OCI-LY3 (cell line): ENCODE measurements around the gene SLC22A14.

Experiments used
- H2AFZ ChIP-seq: fragments of 200-600, 300-600 bp; shearing (Covaris generic); 2 replicates; pipeline ENCODE4 v1.6.0; 2014; ENCODE audit warnings: antibody characterized with exemption, low read depth, low read length
- H3K27ac ChIP-seq: fragments of 200-600, 300-600 bp; sonication (generic); 2 replicates; pipeline ENCODE4 v1.5.1; 2014; ENCODE audit warnings: mild to moderate bottlenecking, low read length, moderate library complexity, mixed read lengths
- H3K27me3 ChIP-seq: fragments of 200-600, 300-600 bp; sonication (generic); 2 replicates; pipeline ENCODE4 v1.6.1; 2014; ENCODE audit warnings: low read depth, low read length, mixed read lengths
- H3K36me3 ChIP-seq: fragments of 200-600, 300-600 bp; sonication (generic); replicated peaks from 2 replicates; pipeline ENCODE3; 2014; ENCODE audit warnings: low read depth, low read length, mixed read lengths
- H3K4me1 ChIP-seq: fragments of 300-600, 200-600 bp; sonication (generic); 2 replicates; pipeline ENCODE4 v1.6.1; 2014; ENCODE audit warnings: low read length, mixed read lengths
- H3K4me2 ChIP-seq: fragments of 200-600, 300-600 bp; sonication (generic); 2 replicates; pipeline ENCODE4 v1.6.1; 2014; ENCODE audit warnings: low read length, mixed read lengths
- H3K4me3 ChIP-seq: fragments of 300-600, 200-600 bp; sonication (generic); 2 replicates; pipeline ENCODE4 v1.5.1; 2014; ENCODE audit warnings: antibody characterized with exemption, mild to moderate bottlenecking, low read length, moderate library complexity
- H3K79me2 ChIP-seq: fragments of 300-600, 200-600 bp; shearing (Covaris generic); 2 replicates; pipeline ENCODE4 v1.6.1; 2014; ENCODE audit warnings: mild to moderate bottlenecking, low read length, mixed read lengths
- H3K9ac ChIP-seq: fragments of 300-600, 200-600 bp; shearing (Covaris generic); 2 replicates; pipeline ENCODE4 v1.6.0; 2014; ENCODE audit warnings: mild to moderate bottlenecking, low read length, moderate library complexity
- H3K9me3 ChIP-seq: fragments of 200-600, 300-600 bp; shearing (Covaris generic); 2 replicates; pipeline ENCODE4 v1.6.1; 2014; ENCODE audit warnings: low read length, mixed read lengths; ENCODE audit not compliant: insufficient read depth
- H4K20me1 ChIP-seq: fragments of 200-600, 300-600 bp; sonication (generic); 2 replicates; pipeline ENCODE4 v1.6.1; 2016; ENCODE audit warnings: low read length, mixed read lengths; ENCODE audit not compliant: insufficient read depth
- EZH2phosphoT487 ChIP-seq: fragments of 200-600 bp; shearing (Covaris generic); IDR thresholded peaks from 2 replicates; pipeline ENCODE4 v1.6.1; 2018; ENCODE audit warnings: antibody characterized with exemption, mixed run types, low read depth
- TF ChIP-seq, protein P1 (sequence below): fragments of 200-600, 300-600 bp; sonication (generic); IDR thresholded peaks from 2 replicates; pipeline ENCODE4 v1.5.1; 2014; ENCODE audit warnings: antibody characterized with exemption, low read length, low read depth

SLC22A14 gene

GRCh38 chr3:38255627-38256026, 26.5 kb upstream of the SLC22A14 start:
- H4K20me1 ChIP-seq, result 0 out of 2 replicates have a peak, but pooled peaks cover 7% of the 10 kb centered on the region
- no peak for TF ChIP-seq EZH2phosphoT487
- TF ChIP-seq, protein P1, sequence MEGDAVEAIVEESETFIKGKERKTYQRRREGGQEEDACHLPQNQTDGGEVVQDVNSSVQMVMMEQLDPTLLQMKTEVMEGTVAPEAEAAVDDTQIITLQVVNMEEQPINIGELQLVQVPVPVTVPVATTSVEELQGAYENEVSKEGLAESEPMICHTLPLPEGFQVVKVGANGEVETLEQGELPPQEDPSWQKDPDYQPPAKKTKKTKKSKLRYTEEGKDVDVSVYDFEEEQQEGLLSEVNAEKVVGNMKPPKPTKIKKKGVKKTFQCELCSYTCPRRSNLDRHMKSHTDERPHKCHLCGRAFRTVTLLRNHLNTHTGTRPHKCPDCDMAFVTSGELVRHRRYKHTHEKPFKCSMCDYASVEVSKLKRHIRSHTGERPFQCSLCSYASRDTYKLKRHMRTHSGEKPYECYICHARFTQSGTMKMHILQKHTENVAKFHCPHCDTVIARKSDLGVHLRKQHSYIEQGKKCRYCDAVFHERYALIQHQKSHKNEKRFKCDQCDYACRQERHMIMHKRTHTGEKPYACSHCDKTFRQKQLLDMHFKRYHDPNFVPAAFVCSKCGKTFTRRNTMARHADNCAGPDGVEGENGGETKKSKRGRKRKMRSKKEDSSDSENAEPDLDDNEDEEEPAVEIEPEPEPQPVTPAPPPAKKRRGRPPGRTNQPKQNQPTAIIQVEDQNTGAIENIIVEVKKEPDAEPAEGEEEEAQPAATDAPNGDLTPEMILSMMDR, result no peak
- H3K36me3 ChIP-seq, result peaks cover 62% of the 10 kb centered on the region

DNA sequence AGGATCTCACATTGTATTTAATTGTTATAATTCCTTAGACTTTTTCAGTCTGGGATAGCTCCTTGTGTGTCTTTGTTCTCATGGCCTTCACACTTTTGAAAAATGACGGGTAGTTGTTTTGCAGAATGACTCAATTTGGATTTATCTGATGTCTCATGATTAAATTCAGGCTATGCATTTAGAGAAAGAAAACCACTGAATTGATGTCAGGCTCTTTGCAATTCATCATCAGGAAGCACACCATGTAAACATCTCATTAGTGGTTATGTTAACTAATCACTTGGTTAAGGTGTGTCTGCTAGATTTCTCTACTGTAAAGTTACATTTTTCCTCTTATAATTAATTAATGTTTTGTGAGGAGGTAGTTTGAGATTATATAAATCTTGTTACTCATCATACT, 24.5 kb upstream of the SLC22A14 start:
- H2AFZ ChIP-seq, result no peak overlapping the region

More at GRCh38 chr3:38255627-38256026, 26.5 kb upstream of the SLC22A14 start:
- Histone ChIP-seq H3K79me2 (no peaks in the 10 kb centered on the region), H3K9me3 (no peaks in the 10 kb centered on the region), H2AFZ (no peak overlapping the region), H3K27me3 (no peaks in the 10 kb centered on the region), H3K4me1 (no peaks in the 10 kb centered on the region), H3K27ac (no peak overlapping the region), H3K4me2 (no peak overlapping the region), H3K9ac (no peak overlapping the region), H3K4me3 (no peak overlapping the region)

GRCh38 chr3:38260474-38260873, 21.6 kb upstream of the SLC22A14 start:
- no peak overlapping the region for H2AFZ ChIP-seq

More for the DNA sequence above, 24.5 kb upstream of the SLC22A14 start:
- H3K79me2 ChIP-seq, result no peaks in the 10 kb centered on the region
- TF ChIP-seq, protein P1, result no peak
- TF ChIP-seq EZH2phosphoT487, result no peak
- 0 out of 2 replicates have a peak, but pooled peaks cover 7% of the 10 kb centered on the region for H4K20me1 ChIP-seq
- H3K27ac ChIP-seq, result no peak overlapping the region
- H3K4me3 ChIP-seq, result no peak overlapping the region
- peaks cover 44% of the 10 kb centered on the region for H3K36me3 ChIP-seq
- no peaks in the 10 kb centered on the region for H3K27me3 ChIP-seq
- H3K9me3 ChIP-seq, result no peaks in the 10 kb centered on the region
- H3K4me2 ChIP-seq, result no peak overlapping the region
- H3K4me1 ChIP-seq, result no peaks in the 10 kb centered on the region
- H3K9ac ChIP-seq, result no peak overlapping the region

DNA sequence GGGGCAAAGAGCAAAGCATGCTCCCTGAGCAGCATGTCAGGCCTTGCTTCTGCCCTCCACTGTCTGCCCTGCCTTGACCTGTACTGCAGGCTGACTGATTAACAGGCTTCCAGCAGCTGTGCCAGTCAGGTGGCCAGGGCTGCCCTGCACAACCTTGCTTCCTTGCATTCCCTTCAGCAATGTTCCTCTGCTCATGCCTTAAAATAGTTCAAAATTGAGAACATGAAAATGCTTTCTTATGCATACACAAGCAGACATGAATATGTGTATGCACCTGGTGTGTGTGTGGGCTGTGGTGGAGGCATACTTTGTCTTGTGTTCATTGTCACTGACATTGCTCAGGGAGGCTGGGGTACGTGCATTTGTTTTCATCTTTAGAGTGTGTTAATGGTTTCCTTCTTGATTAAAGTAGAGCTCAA, 17.7 kb upstream of the SLC22A14 start:
- Histone ChIP-seq H3K9ac (no peak overlapping the region), H3K4me2 (no peak overlapping the region), H3K36me3 (peaks cover 2% of the 10 kb centered on the region), H3K4me3 (no peak overlapping the region), H4K20me1 (no peaks in the 10 kb centered on the region), H3K4me1 (peaks cover 17% of the 10 kb centered on the region), H3K9me3 (no peaks in the 10 kb centered on the region), H3K27ac (no peak overlapping the region), H2AFZ (no peak overlapping the region), H3K79me2 (no peaks in the 10 kb centered on the region), H3K27me3 (no peaks in the 10 kb centered on the region)
- TF ChIP-seq EZH2phosphoT487, result no peak
- TF ChIP-seq, protein P1, result no peak

More at GRCh38 chr3:38260474-38260873, 21.6 kb upstream of the SLC22A14 start:
- Histone ChIP-seq H3K9me3 (no peaks in the 10 kb centered on the region), H3K27ac (no peak overlapping the region), H3K9ac (no peak overlapping the region), H3K4me2 (no peak overlapping the region), H3K27me3 (no peaks in the 10 kb centered on the region), H3K36me3 (peaks cover 17% of the 10 kb centered on the region), H3K4me1 (no peaks in the 10 kb centered on the region), H4K20me1 (no peaks in the 10 kb centered on the region), H3K79me2 (no peaks in the 10 kb centered on the region), H3K4me3 (no peak overlapping the region)
- TF ChIP-seq, protein P1, result no peak
- no peak for TF ChIP-seq EZH2phosphoT487
